HEK293T (cell line): ENCODE results near the gene PCNX2.

ENCODE experiments used
- ELF4 ChIP-seq: fragments of 450-650 bp; IDR thresholded peaks from 2 replicates; pipeline ENCODE4 v1.6.1; 2017; ENCODE audit warnings: antibody characterized with exemption
- LEF1 ChIP-seq: fragments of 450-650 bp; IDR thresholded peaks from 2 replicates; pipeline ENCODE4 v1.6.1; 2017; ENCODE audit warnings: mild to moderate bottlenecking, borderline replicate concordance
- NFRKB ChIP-seq: fragments of 450-650 bp; IDR thresholded peaks from 2 replicates; pipeline ENCODE4 v1.6.1; 2016; ENCODE audit warnings: mild to moderate bottlenecking, moderate library complexity
- SUZ12 ChIP-seq: fragments of 450-650 bp; IDR thresholded peaks from 2 replicates; pipeline ENCODE4 v1.6.1; 2016; ENCODE audit warnings: mild to moderate bottlenecking

DNA sequence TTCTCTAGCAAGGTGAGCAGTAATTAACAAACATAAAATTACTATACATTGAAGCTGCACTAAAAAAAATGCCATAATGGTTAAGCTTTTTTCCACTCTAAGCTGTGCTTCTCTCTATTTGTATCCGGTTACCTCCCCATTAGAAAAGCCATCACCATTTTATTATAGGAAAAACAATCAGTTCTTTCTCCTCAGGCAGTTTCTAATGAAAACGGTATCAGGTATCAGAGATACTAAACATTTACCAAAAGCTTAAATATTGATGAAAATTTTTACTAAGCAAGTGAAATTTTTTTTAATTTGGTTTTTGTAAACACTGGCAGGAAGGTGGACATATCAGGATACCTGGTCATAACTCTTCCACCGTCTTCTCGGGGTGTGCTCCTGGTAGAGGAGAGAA is 330.9 kb downstream of the PCNX2 start:
- TF ChIP-seq ELF4 (no peak), NFRKB (no peak), SUZ12 (no peak), LEF1 (no peak)
